Suprapubic skin (tissue), 4 donors: ENCODE data around the gene C1orf141.

Experiments
- CTCF ChIP-seq, 2 donors: fragments of 200-600 bp in 1 of 2; fragments of 450-650 bp in 1 of 2; sonication (generic) in 1 of 2; IDR thresholded peaks; one replicate each; pipeline ENCODE4 v1.5.1; 2016 to 2019; ENCODE audit warnings: antibody characterized with exemption in 2 of 2, mild to moderate bottlenecking in 1 of 2, moderate library complexity in 1 of 2
- POLR2A ChIP-seq, 2 donors: fragments of 450-650 bp; IDR thresholded peaks; one replicate each; pipeline ENCODE4 v1.6.1; 2017; ENCODE audit warnings: antibody characterized with exemption in 2 of 2, mild to moderate bottlenecking in 2 of 2, moderate library complexity in 2 of 2
- POLR2AphosphoS5 ChIP-seq, 3 donors: sonication (generic); formaldehyde crosslinking; IDR thresholded peaks; one replicate each; pipeline ENCODE4 v1.6.1; 2017; ENCODE audit warnings: antibody characterized with exemption in 3 of 3

GRCh38 chr1:67169932-67170331 is 35.2 kb upstream of the C1orf141 start:
- TF ChIP-seq CTCF (IDR thresholded peaks at IDR 0.05) (no peak), POLR2AphosphoS5 (IDR thresholded peaks at IDR 0.05) (no peak), POLR2A (IDR thresholded peaks at IDR 0.05) (no peak)
